T-helper 2 cell treated with Interferon-gamma antibody and Interleukin-4, amounts not matched to agents 100 ng/mL and 5 ng/mL, for 36 hours (primary cell): Measurements from ENCODE around the gene TBCD. TPM values are rescaled to one million over a fixed set of nuclear protein-coding genes. Genes with fewer than 3 reads are reported as not detected.

Experiments
- intact Hi-C: fragments of 100-400 bp; cut with micrococcal nuclease; formaldehyde crosslinking; loops from one replicate; pipeline ENCODE4 v1.15.1; 2023
- total RNA-seq: library from RNA; stranded (reverse); gene quantifications from 2 replicates; pipeline ENCODE4 v1.2.3, GENCODE V29; 2022

TBCD gene
- total RNA-seq, 1 donor from 2014 or later, result 177 TPM

DNA sequence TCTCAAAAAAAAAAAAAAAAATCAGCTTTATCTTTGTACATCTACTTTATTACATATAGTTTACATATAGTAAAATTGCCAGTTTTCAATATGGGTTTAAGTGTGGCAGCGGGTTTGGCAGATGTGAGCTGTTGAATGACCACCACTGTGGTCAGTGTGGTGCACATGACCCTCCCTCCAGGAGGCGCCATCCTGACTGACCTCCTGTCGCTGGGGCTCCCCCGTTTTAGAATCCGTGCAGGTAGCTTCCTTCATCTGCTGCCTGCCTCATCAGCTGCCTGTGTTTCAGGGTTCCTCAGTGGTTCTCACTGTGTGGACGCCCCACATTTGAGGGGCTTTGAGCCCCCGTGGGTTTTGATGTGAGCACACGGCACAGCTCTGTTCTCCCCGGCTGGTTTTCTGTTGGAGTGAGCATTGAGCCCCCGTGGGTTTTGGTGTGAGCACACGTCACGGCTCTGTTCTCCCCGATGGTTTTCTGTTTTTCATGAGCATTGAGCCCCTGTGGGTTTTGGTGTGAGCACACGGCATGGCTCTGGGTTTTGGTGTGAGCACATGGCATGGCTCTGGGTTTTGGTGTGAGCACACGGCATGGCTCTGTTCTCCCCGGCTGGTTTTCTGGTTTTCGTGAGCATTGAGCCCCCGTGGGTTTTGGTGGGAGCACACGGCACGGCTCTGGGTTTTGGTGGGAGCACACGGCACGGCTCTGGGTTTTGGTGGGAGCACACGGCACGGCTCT lies 145.8 kb downstream of the TBCD start:
- intact Hi-C loops, result no loop called here

DNA sequence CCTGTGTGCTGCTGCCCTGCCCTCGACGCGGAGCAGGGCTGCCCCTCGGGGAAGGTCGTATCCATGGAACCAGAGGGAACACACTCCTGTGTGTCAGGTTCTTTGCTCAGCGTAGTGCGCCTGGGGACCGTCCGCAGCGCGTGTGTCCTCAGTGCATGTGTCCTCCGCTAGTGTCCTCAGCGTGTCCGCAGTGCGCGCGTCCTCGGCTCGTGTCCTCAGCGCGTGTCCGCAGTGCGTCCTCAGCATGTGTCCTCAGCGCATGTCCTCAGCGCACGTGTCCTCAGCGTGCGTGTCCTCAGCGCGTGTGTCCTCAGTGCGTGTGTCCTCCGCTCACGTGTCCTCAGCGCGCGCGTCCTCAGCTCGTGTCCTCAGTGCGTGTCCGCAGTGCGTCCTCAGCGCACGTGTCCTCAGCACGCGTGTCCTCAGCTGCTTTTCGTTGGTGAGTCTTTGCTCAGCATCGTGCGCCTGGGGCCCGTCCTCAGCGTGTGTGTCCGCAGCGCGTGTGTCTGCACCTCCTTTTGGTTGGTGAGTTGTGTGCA lies 147.2 kb downstream of the TBCD start:
- intact Hi-C loops, result no loop called here

DNA sequence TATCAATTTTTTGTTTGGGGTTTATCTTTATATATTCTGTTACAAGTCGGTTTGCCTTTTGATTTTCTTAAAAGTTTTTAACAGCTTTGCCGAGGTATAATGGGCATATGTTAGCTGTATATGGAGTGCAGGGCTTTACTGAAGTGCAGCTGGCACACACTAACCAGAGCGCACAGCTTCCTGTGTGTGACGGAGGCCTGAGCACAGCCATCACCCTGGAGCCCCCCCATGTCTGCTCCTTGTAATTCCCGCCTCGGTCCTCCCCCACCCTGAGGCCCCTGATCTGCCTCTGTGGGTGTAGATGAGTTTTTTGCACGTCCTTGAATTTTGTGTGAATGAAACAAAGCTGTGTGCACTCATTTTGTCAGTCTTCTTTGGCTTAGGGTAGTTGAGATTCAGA lies 148.1 kb downstream of the TBCD start:
- intact Hi-C loops, result no loop called here

DNA sequence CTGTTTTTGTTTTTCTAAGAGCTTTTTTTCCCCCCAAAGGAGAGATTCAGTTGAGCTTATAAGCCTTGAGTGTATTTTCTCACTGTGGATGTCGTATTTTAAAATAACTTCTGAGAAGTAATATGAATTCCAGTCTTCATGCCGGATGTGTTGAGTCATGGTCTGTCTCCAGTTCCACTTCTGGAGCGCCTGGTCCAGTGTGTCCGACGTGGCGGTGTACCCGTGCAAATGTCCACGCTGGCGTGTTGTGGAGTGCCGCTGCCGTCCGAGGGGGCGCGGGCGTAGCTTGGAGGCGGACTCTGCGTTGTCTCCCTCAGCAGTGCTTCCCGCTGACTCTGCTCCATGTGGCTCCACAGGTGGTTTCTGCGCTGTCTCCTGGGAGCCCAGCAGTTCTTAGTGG lies 148.9 kb downstream of the TBCD start:
- intact Hi-C loops, result no loop called here

DNA sequence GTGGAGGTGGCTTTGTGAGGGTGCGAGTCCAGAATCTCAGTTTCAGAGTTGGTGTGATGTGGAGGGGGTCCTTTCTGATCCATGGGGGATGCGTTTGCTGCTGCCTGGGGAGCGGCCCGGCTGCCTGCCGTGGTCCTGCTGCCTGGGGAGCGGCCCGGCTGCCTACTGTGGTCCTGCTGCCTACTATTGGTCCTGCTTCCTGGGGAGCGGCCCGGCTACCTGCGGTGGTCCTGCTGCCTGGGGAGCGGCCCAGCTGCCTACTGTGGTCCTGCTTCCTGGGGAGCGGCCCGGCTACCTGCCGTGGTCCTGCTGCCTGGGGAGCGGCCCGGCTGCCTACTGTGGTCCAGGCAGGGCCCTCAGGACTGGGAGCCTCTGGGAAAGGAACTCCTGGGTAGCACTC lies 149.5 kb downstream of the TBCD start:
- intact Hi-C loops, result no loop called here

DNA sequence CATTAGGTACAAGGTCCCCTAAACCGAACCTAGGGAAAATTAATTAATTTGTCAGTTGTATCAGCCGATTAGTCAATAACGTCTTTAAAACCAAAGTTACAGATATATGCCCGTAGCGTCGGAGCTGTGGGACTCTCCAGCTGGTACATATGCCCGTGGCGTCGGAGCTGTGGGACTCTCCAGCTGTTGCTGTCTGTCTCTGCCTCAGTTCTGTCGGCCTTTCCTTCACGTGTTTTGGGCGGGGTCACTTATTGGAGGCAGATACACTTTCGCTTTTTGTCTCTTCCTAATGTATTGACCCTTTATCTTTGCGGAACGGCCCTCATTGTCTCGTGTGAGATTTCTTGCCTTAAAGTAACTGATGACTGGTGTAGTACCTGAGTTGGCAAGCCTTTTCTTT lies 150.0 kb downstream of the TBCD start:
- intact Hi-C loops, result no loop called here

DNA sequence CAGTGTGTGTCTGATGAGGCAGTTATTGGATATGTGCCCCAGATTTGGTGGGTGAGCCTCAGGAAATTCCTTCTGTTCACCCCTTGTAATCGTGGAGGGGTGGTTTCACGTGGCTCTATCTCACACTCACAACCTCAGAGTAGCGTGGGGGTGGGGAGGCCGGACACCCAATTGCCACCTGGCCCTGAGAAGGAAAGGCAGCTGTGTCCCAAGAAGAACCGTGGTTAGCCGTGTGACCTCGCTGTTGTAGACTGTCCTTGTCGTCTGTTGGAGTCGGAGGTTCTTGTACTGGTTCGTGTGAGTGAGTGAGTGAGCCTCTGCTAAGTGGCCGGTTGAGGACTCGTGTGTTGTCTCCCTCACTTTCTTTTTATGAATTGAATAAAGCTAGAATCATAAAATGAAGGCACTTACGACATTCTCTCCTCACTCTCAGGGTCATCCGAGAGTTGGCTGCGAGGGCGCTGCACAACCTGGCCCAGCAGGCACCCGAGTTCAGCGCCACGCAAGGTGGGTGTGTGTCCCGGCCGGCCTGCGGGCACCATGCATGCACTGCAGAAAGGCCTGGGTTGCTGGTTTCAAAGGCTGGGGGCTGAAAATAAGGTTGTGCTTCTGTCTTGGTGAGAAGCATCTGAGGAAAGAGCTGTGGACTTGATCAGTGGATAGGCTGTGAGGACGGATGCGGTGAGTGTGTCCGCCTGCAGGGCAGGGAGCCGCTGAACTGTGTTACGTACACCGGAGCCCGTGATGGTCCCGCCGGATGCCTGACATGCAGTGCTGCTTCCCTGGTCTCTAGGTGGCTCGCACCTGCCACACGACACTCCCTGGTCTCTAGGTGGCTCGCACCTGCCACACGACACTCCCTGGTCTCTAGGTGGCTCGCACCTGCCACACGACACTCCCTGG lies 151.4 kb downstream of the TBCD start:
- intact Hi-C loops, result no loop called here

DNA sequence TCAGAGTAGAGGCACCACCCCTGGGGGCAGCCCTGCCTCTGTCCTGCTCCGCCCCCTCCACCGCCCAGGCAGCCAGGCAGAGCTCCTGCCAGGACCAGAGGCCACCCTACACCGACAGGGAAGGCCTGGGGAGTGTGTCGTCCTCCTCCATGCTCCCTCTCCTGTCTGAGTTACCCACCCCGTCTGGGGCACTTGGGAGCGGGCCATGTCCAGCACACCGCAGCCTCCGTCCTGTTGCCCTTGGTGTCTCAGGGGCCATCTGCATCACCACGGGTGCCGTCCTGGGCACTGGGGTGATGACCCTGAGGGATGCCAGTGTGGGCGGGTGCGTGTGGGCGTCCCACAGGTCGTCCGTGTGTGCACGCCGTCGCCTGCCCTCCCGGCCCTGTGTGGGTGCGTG lies 153.3 kb downstream of the TBCD start:
- intact Hi-C loops, result no loop called here

DNA sequence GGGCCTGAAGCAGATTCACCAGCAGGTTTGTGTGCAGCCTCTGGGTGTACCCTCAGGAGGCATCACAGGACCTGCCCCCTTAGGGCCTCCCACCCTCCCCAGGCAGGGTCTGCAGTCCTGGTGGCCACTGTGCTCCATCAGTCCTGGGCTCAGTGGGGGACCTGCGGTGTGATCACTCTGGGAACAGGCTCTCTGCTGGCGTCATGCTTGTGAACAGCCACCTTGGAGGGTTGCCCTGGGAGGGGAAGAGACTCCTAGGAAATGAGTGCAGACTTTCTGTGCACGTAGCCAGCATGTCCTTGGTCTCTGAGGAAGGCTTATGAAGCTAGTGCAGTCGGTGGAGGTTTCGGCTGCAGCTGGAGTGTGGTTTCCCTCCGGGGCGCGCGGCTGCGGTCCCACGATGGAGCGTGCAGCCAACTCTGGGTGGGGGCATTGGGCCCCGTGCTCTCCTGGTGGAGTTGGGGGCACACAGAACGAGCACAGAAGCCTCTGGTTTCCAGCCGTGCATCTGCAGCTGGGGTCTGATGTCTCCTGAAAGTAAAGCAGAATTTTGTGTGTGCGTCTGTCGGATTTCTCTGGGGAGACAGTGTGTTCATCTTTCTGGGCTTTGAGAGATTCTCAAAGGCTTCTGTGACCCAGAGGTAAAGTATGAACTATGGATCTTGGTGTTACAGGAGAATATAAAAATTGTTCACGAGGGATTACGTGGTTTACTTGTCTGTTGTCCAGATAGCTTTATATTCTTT lies 156.1 kb downstream of the TBCD start:
- intact Hi-C loops, result no loop called here

DNA sequence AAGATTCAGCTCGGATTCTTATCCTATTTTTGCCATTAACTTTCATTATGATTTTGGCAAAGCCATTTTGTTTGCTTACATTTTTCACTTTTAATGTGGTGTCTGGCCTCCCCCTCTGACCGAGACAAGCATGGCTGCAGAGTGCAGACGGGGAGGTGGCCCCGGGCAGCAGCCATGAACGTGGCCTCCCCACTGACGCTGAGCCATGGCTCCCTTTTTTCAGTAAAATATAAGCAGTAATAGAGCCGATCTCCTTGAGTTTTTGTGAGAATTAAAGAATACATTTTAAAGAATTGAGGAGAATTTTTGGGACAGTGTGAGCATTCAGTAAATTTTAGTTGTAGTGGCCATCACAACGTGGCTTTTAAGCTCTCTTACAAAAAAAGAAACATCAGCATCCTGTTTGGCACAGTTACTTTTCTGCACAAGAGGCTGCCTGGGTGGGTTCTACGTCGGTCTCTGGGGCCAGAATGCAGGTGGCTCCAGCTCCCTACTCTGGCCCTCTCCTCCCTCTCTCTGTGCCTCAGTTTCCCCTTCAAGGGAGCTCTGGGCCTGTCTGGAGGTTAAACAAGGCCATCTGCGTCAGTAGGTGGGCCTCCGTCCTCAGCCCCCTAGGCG lies 156.8 kb downstream of the TBCD start:
- intact Hi-C loops, result no loop called here

DNA sequence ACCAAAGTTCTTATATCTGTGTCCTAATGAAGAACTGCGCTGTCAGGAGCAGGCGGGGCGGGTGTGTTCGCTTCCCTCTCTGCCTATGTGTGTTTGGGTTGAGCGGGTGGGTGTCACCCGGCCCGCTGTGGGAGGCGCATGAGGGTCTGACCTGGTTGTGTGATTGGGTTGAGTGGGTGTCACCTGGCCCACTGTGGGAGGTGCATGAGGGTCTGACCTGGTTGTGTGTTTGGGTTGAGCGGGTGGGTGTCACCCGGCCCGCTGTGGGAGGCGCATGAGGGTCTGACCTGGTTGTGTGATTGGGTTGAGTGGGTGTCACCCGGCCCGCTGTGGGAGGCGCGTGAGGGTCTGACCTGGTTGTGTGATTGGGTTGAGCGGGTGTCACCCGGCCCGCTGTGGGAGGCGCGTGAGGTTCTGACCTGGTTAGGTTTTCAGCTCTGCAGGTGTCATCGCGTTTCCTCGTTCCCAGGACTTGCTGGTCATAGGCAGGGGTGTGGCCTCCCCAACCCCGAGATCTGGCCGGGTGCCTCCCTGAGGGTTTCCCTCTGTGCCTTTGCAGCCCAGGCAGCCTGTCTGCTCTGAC lies 157.5 kb downstream of the TBCD start:
- intact Hi-C loops, result no loop called here

DNA sequence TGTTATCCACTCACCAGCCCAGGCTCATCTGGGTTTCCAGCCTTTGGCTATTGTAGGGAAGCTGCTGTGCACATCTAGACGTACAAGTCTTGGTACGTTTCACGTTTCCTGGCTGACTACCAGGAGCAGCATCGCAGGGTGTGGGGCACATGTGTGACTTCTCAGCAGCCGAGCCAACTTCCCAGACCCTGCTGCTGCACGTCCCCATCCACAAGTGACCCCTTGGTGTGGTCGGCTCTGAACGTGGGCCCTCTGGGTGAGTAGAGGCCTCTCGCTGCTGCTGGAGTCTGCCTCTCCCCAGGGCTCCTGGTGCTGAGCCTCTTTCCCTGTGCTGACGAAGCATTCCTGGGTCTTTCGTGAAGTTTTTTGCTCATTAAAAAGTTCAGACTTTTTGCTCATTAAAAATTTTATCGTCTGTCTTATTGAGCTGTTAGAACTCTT lies 158.2 kb downstream of the TBCD start:
- intact Hi-C loops, result loop anchor here (5.0 kb wide), 1 partner anchor 128 kb away; no protein-coding TSS in a partner anchor

DNA sequence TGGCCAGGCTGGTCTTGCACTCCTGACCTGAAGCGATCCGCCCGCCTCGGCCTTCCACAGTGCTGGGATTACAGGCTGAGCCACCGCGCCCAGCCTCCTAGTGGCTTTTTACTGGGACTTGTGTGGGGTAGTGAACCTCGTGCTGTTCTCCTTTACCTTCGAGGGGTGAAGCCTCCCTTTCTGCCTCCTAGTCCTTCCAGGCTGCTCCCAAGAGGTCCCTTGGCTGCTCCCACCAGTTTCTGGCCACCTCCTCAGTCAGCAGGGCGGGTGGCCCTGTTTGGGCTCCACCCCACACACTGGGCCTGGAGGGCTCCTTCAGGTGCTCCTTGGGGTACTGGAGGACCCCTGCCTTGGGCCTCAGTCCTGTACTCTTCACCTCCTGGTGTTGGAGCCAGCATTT lies 158.9 kb downstream of the TBCD start:
- intact Hi-C loops, result loop anchor here (5.0 kb wide), 1 partner anchor 128 kb away; no protein-coding TSS in a partner anchor

DNA sequence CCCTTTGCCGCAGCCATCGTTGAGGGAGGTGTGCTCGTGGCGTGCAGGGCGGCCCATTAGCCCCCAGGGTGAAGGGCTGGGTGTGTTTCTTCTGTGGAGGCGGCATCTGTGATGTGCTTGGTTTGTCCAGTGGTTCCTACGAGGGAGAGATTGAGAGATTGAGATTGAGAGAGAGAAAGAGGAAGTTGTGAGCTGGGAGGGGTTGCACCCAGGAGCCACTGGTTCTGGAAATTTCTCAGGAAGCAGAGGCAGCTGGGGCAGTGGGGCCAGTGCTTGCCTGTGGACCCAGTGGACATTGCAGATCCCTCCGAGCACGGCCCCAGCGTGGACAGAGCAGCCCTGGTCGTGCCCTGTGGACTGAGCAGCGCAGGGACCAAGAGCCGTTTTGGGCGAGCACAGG lies 160.0 kb downstream of the TBCD start:
- intact Hi-C loops, result loop anchor here (5.0 kb wide), 1 partner anchor 130 kb away; no protein-coding TSS in a partner anchor

DNA sequence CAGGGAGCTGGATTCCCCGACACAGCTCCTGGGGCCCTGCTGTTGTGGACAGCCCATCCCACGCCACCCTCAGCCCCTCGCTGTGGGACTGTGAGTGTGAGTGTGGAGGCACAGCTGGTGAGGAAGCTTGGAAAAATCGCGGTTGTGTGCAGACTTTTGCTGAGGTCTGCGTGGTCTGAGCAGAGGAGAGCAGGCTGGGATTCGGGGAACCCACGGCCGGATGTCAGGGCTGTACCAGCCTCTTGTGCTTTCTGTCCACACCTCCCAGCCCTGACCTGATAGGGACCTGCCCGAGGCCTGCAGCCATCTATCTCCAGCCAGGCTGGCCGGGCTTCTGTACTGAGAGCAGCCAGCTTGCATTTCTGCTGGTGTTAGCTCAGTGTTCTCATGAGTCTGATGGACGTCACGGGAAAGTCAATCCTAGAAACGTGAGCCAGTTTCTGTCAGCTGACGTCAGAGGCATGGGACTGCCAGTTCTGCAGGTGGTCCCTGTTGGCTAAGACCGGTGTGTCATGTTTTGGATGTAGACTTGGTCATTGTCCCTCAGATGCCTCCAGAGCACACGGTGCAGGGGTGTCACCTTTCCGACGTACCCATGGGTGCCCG lies 160.7 kb downstream of the TBCD start:
- intact Hi-C loops, result loop anchor here (5.0 kb wide), 1 partner anchor 130 kb away; no protein-coding TSS in a partner anchor

DNA sequence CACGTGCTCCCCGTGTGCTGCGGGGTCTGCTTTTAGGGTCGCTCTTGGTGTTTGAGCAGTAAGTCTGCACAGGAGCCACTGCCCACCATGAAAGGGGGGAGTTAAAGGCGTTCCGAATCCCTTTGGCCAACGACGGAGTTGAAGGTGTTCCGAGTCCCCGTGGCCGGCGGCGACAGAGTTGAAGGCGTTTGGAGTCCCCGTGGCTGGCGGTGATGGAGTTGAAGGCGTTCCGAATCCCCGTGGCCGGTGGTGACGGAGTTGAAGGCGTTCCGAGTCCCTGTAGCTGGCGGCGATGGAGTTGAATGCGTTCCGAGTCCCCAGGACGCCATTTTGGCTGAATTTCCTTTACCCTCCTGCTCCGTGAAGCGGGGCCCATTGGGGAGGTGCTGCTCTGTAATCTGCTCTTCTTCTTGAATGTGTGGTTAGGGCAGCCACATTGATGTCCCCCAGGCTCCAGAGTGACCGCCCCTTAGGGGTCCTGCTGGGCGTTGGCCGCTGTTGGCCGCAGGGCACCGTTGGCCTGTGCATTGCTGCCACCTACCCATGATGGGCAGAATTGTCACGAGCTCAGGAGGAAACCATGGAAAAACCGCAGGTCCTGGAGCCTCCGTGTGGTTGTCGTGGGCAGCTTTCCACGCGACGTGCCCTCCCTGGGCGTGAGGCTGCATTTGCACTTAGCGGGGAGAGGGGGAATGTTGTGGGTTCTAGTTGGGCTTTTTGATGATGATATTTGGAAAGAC lies 161.6 kb downstream of the TBCD start:
- intact Hi-C loops, result loop anchor here (5.0 kb wide), 1 partner anchor 131 kb away; no protein-coding TSS in a partner anchor

DNA sequence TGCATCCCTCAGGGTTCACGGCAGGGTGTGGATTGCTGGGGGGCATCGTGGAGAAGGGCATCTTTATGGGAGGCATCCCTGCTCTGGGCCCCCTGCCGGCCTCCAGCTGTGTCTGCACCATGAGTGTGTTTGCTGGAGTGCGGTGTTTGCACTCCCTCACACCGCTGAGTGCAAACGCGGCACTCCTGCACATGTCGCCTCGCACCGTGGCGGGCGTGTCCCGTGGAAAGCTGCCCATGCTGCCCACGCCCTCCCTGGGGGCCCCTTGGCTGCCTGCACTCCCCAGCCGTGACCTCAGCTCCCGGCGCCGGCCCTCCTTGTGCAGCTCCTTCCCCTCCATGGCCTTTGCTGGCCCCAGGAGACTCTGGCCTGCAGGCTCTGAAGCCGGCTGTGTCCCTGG lies 162.5 kb downstream of the TBCD start:
- intact Hi-C loops, result loop anchor here (5.0 kb wide), 1 partner anchor 132 kb away; no protein-coding TSS in a partner anchor

DNA sequence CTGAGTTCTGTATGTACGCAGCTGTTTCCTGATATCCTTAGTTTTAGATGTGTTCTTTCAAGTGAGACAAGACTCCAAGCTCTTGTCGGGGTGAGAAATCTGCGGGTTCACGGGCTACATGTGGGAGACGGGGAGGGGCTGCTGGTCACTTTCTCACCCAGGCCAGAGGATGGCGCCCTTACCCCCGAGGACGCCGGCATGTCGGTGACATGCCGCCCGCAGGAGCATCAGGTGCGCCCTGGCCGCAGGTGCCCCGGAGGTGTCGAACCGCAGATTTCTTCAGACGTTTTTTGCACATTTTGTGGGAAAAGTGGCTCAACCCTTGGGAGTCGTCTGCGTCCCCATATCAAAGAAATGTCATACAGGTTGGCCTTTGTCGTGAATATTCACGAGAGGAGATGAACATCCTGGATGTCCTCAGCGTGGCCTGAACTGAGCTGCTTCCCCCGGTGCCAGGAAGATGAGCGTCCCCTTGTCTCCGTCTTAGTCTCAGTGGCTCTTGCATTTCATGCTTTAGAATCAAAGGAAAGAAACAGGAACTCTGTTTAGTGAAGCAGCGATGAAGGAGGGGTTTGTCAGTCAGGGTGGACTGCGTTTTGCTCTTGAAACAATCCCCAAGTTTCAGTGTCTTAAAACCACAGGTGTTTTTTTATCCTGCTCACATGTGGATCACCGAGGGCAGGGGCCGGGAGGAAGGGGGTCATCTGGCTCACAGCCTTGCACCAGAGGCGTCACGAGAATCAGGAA lies 163.3 kb downstream of the TBCD start:
- intact Hi-C loops, result no loop called here

DNA sequence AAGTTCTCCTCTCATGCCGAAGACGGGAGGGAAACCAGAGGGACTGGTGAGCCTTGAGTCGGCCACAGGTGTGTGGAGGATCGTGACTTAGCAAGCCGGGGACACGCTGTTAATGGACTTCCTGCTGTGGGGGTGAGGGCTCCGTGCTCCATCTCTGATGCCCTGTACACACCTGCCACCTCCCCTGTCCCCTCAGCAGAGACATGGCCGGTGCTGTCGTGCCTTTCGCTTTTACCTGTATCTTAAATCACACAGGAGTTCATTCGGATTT lies 163.8 kb downstream of the TBCD start:
- intact Hi-C loops, result no loop called here
